ENCODE results near the gene MEIKIN. TPM values are rescaled to one million over a fixed set of nuclear protein-coding genes. Genes with fewer than 3 reads are reported as not detected.

MEIKIN gene
- total and polyA plus RNA-seq, 2 experiments from 2014 or later: not detected

DNA sequence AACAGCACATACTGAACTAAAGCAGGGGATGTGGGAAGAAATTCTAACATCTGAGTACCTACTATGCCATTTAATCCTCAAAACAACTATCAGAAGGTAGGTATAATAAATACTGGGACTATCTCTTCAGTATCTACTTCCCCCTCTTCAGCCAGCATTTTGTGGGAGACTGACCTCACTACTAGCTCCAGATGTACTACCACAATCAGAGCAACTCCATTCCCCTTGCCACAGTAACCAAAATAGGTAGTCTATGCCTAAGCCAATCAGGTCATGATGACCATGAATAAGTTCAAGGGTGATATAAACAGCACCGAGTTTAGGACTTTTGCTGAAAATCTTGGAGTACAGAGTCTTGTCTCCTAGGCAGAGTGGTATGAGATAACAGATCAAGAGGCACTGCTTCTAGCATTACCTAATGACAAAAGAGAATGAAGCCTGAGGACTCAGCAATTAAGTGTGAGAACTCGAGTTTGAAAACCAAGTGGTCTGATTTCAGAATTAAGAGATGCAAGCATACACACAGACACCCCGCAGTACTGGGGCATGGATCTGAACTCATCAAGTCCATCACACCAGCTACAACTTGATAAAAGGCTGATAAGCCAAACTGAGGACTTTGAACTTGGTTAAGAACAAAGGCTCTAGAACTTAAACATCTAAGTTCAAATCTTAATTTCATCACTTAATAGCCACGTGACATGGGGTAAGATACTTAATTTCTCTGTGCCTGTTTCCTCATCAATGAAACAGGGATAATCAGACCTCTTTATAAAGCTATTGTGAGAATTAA is 158.4 kb downstream of the MEIKIN start:
- Histone ChIP-seq H3K27ac (ENCODE audit: low read depth) (no peak overlapping the region), H3K4me1 (ENCODE audit: insufficient read depth) (0 out of 2 replicates have a peak, but pooled peaks cover 4% of the 10 kb centered on the region), H4K20me1 (replicated peaks; ENCODE audit: insufficient read depth) (peaks cover 29% of the 10 kb centered on the region), H3K36me3 (ENCODE audit: insufficient read depth) (no peaks in the 10 kb centered on the region), H3K27me3 (ENCODE audit: insufficient read depth) (no peaks in the 10 kb centered on the region), H3K79me2 (replicated peaks; ENCODE audit: insufficient read depth) (peaks cover 95% of the 10 kb centered on the region), H3K4me2 (no peak overlapping the region), H2AFZ (no peak overlapping the region), H3K4me3 (no peak overlapping the region), H3F3A (replicated peaks; ENCODE audit: low read depth) (no peaks in the 10 kb centered on the region), H3K9me2 (ENCODE audit: insufficient read depth) (no peaks in the 10 kb centered on the region)
- H3K27ac Mint-ChIP-seq: no peak overlapping the region
- TF ChIP-seq STAT1 (IDR thresholded peaks at IDR 0.05; ENCODE audit: unreplicated experiment) (no peak), NANOG (IDR thresholded peaks at IDR 0.05; ENCODE audit: borderline replicate concordance) (no peak), EZH2phosphoT487 (IDR thresholded peaks at IDR 0.05; ENCODE audit: unreplicated experiment) (no peak), JUNB (IDR thresholded peaks at IDR 0.05; ENCODE audit: unreplicated experiment) (no peak), ZNF331 (CRISPR knock-in tag; IDR thresholded peaks at IDR 0.05; ENCODE audit: low read depth) (no peak), CREB1 (CRISPR knock-in tag; IDR thresholded peaks at IDR 0.05; ENCODE audit: low read depth) (no peak), POLR2AphosphoS5 (IDR thresholded peaks at IDR 0.05; ENCODE audit: low read depth) (no peak), ZNF114 (CRISPR knock-in tag; IDR thresholded peaks at IDR 0.05) (no peak), EZH2 (IDR thresholded peaks at IDR 0.05; ENCODE audit: low read depth, unreplicated experiment) (no peak)
- TF ChIP-seq, protein P1, sequence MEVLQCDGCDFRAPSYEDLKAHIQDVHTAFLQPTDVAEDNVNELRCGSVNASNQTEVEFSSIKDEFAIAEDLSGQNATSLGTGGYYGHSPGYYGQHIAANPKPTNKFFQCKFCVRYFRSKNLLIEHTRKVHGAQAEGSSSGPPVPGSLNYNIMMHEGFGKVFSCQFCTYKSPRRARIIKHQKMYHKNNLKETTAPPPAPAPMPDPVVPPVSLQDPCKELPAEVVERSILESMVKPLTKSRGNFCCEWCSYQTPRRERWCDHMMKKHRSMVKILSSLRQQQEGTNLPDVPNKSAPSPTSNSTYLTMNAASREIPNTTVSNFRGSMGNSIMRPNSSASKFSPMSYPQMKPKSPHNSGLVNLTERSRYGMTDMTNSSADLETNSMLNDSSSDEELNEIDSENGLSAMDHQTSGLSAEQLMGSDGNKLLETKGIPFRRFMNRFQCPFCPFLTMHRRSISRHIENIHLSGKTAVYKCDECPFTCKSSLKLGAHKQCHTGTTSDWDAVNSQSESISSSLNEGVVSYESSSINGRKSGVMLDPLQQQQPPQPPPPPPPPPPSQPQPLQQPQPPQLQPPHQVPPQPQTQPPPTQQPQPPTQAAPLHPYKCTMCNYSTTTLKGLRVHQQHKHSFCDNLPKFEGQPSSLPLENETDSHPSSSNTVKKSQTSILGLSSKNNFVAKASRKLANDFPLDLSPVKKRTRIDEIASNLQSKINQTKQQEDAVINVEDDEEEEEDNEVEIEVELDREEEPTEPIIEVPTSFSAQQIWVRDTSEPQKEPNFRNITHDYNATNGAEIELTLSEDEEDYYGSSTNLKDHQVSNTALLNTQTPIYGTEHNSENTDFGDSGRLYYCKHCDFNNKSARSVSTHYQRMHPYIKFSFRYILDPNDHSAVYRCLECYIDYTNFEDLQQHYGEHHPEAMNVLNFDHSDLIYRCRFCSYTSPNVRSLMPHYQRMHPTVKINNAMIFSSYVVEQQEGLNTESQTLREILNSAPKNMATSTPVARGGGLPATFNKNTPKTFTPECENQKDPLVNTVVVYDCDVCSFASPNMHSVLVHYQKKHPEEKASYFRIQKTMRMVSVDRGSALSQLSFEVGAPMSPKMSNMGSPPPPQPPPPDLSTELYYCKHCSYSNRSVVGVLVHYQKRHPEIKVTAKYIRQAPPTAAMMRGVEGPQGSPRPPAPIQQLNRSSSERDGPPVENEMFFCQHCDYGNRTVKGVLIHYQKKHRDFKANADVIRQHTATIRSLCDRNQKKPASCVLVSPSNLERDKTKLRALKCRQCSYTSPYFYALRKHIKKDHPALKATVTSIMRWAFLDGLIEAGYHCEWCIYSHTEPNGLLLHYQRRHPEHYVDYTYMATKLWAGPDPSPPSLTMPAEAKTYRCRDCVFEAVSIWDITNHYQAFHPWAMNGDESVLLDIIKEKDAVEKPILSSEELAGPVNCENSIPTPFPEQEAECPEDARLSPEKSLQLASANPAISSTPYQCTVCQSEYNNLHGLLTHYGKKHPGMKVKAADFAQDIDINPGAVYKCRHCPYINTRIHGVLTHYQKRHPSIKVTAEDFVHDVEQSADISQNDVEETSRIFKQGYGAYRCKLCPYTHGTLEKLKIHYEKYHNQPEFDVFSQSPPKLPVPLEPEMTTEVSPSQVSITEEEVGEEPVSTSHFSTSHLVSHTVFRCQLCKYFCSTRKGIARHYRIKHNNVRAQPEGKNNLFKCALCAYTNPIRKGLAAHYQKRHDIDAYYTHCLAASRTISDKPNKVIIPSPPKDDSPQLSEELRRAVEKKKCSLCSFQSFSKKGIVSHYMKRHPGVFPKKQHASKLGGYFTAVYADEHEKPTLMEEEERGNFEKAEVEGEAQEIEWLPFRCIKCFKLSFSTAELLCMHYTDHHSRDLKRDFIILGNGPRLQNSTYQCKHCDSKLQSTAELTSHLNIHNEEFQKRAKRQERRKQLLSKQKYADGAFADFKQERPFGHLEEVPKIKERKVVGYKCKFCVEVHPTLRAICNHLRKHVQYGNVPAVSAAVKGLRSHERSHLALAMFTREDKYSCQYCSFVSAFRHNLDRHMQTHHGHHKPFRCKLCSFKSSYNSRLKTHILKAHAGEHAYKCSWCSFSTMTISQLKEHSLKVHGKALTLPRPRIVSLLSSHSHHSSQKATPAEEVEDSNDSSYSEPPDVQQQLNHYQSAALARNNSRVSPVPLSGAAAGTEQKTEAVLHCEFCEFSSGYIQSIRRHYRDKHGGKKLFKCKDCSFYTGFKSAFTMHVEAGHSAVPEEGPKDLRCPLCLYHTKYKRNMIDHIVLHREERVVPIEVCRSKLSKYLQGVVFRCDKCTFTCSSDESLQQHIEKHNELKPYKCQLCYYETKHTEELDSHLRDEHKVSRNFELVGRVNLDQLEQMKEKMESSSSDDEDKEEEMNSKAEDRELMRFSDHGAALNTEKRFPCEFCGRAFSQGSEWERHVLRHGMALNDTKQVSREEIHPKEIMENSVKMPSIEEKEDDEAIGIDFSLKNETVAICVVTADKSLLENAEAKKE (CRISPR knock-in tag; IDR thresholded peaks at IDR 0.05): no peak
- TF ChIP-seq, protein P2, sequence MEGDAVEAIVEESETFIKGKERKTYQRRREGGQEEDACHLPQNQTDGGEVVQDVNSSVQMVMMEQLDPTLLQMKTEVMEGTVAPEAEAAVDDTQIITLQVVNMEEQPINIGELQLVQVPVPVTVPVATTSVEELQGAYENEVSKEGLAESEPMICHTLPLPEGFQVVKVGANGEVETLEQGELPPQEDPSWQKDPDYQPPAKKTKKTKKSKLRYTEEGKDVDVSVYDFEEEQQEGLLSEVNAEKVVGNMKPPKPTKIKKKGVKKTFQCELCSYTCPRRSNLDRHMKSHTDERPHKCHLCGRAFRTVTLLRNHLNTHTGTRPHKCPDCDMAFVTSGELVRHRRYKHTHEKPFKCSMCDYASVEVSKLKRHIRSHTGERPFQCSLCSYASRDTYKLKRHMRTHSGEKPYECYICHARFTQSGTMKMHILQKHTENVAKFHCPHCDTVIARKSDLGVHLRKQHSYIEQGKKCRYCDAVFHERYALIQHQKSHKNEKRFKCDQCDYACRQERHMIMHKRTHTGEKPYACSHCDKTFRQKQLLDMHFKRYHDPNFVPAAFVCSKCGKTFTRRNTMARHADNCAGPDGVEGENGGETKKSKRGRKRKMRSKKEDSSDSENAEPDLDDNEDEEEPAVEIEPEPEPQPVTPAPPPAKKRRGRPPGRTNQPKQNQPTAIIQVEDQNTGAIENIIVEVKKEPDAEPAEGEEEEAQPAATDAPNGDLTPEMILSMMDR (conservative IDR thresholded peaks at IDR 0.05; ENCODE audit: low read depth in 2 of 2): no peak
- TF ChIP-seq, protein P3, sequence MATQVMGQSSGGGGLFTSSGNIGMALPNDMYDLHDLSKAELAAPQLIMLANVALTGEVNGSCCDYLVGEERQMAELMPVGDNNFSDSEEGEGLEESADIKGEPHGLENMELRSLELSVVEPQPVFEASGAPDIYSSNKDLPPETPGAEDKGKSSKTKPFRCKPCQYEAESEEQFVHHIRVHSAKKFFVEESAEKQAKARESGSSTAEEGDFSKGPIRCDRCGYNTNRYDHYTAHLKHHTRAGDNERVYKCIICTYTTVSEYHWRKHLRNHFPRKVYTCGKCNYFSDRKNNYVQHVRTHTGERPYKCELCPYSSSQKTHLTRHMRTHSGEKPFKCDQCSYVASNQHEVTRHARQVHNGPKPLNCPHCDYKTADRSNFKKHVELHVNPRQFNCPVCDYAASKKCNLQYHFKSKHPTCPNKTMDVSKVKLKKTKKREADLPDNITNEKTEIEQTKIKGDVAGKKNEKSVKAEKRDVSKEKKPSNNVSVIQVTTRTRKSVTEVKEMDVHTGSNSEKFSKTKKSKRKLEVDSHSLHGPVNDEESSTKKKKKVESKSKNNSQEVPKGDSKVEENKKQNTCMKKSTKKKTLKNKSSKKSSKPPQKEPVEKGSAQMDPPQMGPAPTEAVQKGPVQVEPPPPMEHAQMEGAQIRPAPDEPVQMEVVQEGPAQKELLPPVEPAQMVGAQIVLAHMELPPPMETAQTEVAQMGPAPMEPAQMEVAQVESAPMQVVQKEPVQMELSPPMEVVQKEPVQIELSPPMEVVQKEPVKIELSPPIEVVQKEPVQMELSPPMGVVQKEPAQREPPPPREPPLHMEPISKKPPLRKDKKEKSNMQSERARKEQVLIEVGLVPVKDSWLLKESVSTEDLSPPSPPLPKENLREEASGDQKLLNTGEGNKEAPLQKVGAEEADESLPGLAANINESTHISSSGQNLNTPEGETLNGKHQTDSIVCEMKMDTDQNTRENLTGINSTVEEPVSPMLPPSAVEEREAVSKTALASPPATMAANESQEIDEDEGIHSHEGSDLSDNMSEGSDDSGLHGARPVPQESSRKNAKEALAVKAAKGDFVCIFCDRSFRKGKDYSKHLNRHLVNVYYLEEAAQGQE (IDR thresholded peaks at IDR 0.05; ENCODE audit: unreplicated experiment): no peak
- TF ChIP-seq, protein P4, sequence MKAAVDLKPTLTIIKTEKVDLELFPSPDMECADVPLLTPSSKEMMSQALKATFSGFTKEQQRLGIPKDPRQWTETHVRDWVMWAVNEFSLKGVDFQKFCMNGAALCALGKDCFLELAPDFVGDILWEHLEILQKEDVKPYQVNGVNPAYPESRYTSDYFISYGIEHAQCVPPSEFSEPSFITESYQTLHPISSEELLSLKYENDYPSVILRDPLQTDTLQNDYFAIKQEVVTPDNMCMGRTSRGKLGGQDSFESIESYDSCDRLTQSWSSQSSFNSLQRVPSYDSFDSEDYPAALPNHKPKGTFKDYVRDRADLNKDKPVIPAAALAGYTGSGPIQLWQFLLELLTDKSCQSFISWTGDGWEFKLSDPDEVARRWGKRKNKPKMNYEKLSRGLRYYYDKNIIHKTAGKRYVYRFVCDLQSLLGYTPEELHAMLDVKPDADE (IDR thresholded peaks at IDR 0.05): no peak
- H3K9me3 Mint-ChIP-seq: no peaks in the 10 kb centered on the region
- no peak for DNase-seq (ENCODE audit: low spot score)
- peaks cover 6% of the 10 kb centered on the region; the same call in 2 of the 3 replicates for H3K4me1 Mint-ChIP-seq
- H3K4me3 Mint-ChIP-seq: no peak overlapping the region
- H3K36me3 Mint-ChIP-seq (ENCODE audit: low read depth): no peaks in the 10 kb centered on the region
- ATAC-seq: no peak
- no peaks in the 10 kb centered on the region for H3K27me3 Mint-ChIP-seq (ENCODE audit: insufficient read depth, low read depth, poor library complexity)
